K562 (cell line): Measurements from ENCODE around the gene ZNF90. TPM values are rescaled to one million over a fixed set of nuclear protein-coding genes. Genes with fewer than 3 reads are reported as not detected.

Experiments
- ATAC-seq: fragments of 200-7000 bp; cut with Tn5 transposase; 3 replicates; pipeline ENCODE4 v1.9.1; 2020; ENCODE audit warnings: moderate library complexity
- BruUV-seq: library from RNA; stranded (reverse); fragments of 400-500 nt; replicated peaks from 2 replicates; lab custom pipeline; 2021; lab: Mats Ljungman, UMichigan
- CTCF ChIA-PET: fragments of 300-600 bp; formaldehyde crosslinking; extraction: SDS; loops from one replicate; lab custom pipeline; 2021; ENCODE audit warnings: low intra/inter-chr PET ratio; lab: Yijun Ruan, JAX
- POLR2A ChIA-PET: fragments of 300-600, 350-650 bp; sonication (Branson Sonifier 250); formaldehyde crosslinking; extraction: SDS; loops from one replicate; lab custom pipeline; 2021; ENCODE audit warnings: antibody characterized with exemption, inconsistent platforms; lab: Yijun Ruan, JAX
- DNase-seq, 4 experiments: peaks; one replicate each; pipeline versions ENCODE4 v3.0.0 to v3.0.0-alpha.2; 2011 to 2018; ENCODE audit warnings: low spot score in 3 of 4, mixed read lengths in 3 of 4; ENCODE audit errors: extremely low read depth in 1 of 4
- FAIRE-seq: peaks from 2 replicates; lab custom pipeline; 2011; peaks lifted over from hg19 to GRCh38; lab: Jason Lieb, UNC
- H2AFZ ChIP-seq: 2 replicates; pipeline ENCODE4 v1.6.0; 2011; ENCODE audit warnings: low read depth, low read length, control low read depth, inconsistent platforms
- H3K27ac ChIP-seq: fragments of 200-600 bp; 3 replicates; pipeline ENCODE4 v1.8.0; 2011; ENCODE audit warnings: low read depth, mild to moderate bottlenecking, control low read depth, inconsistent platforms, low read length, moderate library complexity, mixed read lengths; ENCODE audit errors: extremely low read depth
- H3K27me3 ChIP-seq, 2 experiments: fragments of 300-600 bp in 1 of 2; 2 replicates in 1 of 2; 3 replicates in 1 of 2; pipeline versions ENCODE4 v1.6.0 to v1.8.0; 2011; ENCODE audit warnings: inconsistent platforms in 2 of 2, low read length in 2 of 2, mild to moderate bottlenecking in 1 of 2, mixed read lengths in 1 of 2, moderate library complexity in 1 of 2; ENCODE audit not compliant: control insufficient read depth in 2 of 2, insufficient read depth in 2 of 2
- H3K36me3 ChIP-seq: fragments of 300-600 bp; 3 replicates; pipeline ENCODE4 v1.8.0; 2011; ENCODE audit warnings: mild to moderate bottlenecking, low read length, inconsistent platforms; ENCODE audit not compliant: control insufficient read depth, insufficient read depth
- H3K4me1 ChIP-seq, 2 experiments: fragments of 200-600 bp in 1 of 2; replicated peaks in 1 of 2; 2 replicates in 1 of 2; 3 replicates in 1 of 2; pipeline versions ENCODE4 v1.5.1 to v1.8.0; 2011; ENCODE audit warnings: inconsistent platforms in 2 of 2, low read length in 2 of 2, mild to moderate bottlenecking in 1 of 2, mixed read lengths in 1 of 2, moderate library complexity in 1 of 2; ENCODE audit not compliant: control insufficient read depth in 2 of 2, insufficient read depth in 2 of 2
- H3K4me2 ChIP-seq: 2 replicates; pipeline ENCODE4 v1.6.1; 2011; ENCODE audit warnings: low read length, control low read depth, inconsistent platforms, mixed read lengths; ENCODE audit not compliant: insufficient read depth
- H3K4me3 ChIP-seq: fragments of 200-600 bp; sonication (generic), shearing (Covaris generic); 2 replicates; pipeline ENCODE4 v1.5.1; 2016; ENCODE audit warnings: control low read depth, inconsistent platforms
- H3K79me2 ChIP-seq: fragments of 200-600 bp; 3 replicates; pipeline ENCODE4 v1.8.0; 2011; ENCODE audit warnings: low read length, inconsistent platforms; ENCODE audit not compliant: control insufficient read depth, insufficient read depth
- H3K9ac ChIP-seq, 2 experiments: 2 replicates each; pipeline versions ENCODE4 v1.6.0 to v1.6.1; 2011; ENCODE audit warnings: low read depth in 2 of 2, low read length in 2 of 2, control low read depth in 1 of 2, inconsistent platforms in 1 of 2, mild to moderate bottlenecking in 1 of 2, mixed read lengths in 1 of 2; ENCODE audit not compliant: insufficient read depth in 1 of 2
- H3K9me1 ChIP-seq: one replicate; pipeline ENCODE4 v1.6.0; 2011; ENCODE audit warnings: inconsistent platforms, mild to moderate bottlenecking, low read length, moderate library complexity; ENCODE audit not compliant: control insufficient read depth, insufficient read depth
- H3K9me3 ChIP-seq: replicated peaks from 2 replicates; pipeline ENCODE4 v1.5.1; 2011; ENCODE audit warnings: low read depth, low read length, inconsistent platforms; ENCODE audit not compliant: control insufficient read depth, insufficient read depth
- H4K20me1 ChIP-seq: replicated peaks from 2 replicates; pipeline ENCODE4 v1.6.1; 2011; ENCODE audit warnings: low read length, inconsistent platforms, mixed read lengths; ENCODE audit not compliant: control insufficient read depth, insufficient read depth
- ATF1 ChIP-seq, 2 experiments: fragments of 450-650 bp in 1 of 2; IDR thresholded peaks; 2 replicates each; pipeline ENCODE4 v1.6.1; 2016; ENCODE audit warnings: missing compliant biosample characterization in 1 of 2, missing genetic modification characterization in 1 of 2
- ATF4 ChIP-seq: fragments of 450-650 bp; formaldehyde crosslinking; IDR thresholded peaks from 2 replicates; pipeline ENCODE4 v1.4.0; 2022; ENCODE audit warnings: mild to moderate bottlenecking, moderate library complexity
- CREM ChIP-seq: IDR thresholded peaks from 2 replicates; pipeline ENCODE4 v1.6.1; 2014; ENCODE audit warnings: antibody characterized with exemption, low read depth
- CXXC5 ChIP-seq: fragments of 250-450 bp; sonication (Bioruptor Pico); IDR thresholded peaks from 2 replicates; pipeline ENCODE4 v1.8.0; 2022; ENCODE audit warnings: inconsistent platforms, mild to moderate bottlenecking, moderate library complexity
- GABPA ChIP-seq: fragments of 200-800 bp; sonication (Bioruptor generic); conservative IDR thresholded peaks from 2 replicates; pipeline ENCODE4 v1.6.1; 2016; ENCODE audit warnings: low read depth, missing genetic modification characterization, missing compliant biosample characterization
- GMEB1 ChIP-seq: fragments of 250-450 bp; sonication (Bioruptor Pico); IDR thresholded peaks from 2 replicates; pipeline ENCODE4 v1.4.0; 2020; ENCODE audit warnings: mild to moderate bottlenecking
- MAZ ChIP-seq, 2 experiments: fragments of 450-650 bp in 1 of 2; sonication (generic) in 1 of 2; formaldehyde crosslinking; IDR thresholded peaks in 1 of 2; conservative IDR thresholded peaks in 1 of 2; 2 replicates each; pipeline versions ENCODE4 v1.4.0 to v1.5.0; 2020; ENCODE audit warnings: mild to moderate bottlenecking in 1 of 2, missing genetic modification reagents in 1 of 2
- NCOA6 ChIP-seq: fragments of 450-650 bp; IDR thresholded peaks from 2 replicates; pipeline ENCODE4 v1.6.1; 2017; ENCODE audit warnings: mild to moderate bottlenecking
- NR2C2 ChIP-seq, 2 experiments: fragments of 200-800 bp in 1 of 2; sonication (Bioruptor generic) in 1 of 2; sonication (generic) in 1 of 2; formaldehyde crosslinking in 1 of 2; IDR thresholded peaks; 2 replicates each; pipeline versions ENCODE4 v1.6.1 to v1.8.0; 2016 to 2022; ENCODE audit warnings: mild to moderate bottlenecking in 1 of 2, missing compliant biosample characterization in 1 of 2, missing genetic modification characterization in 1 of 2, missing genetic modification reagents in 1 of 2
- NRF1 ChIP-seq, 2 experiments: fragments of 450-650 bp; IDR thresholded peaks in 1 of 2; conservative IDR thresholded peaks in 1 of 2; 2 replicates each; pipeline ENCODE4 v1.6.1; 2014; ENCODE audit warnings: mild to moderate bottlenecking in 2 of 2
- VEZF1 ChIP-seq: fragments of 200-800 bp; sonication (Bioruptor generic); IDR thresholded peaks from 2 replicates; pipeline ENCODE4 v1.6.1; 2017; ENCODE audit warnings: missing genetic modification characterization, missing compliant biosample characterization
- WGBS: fragments of 100-300 bp; shearing (Covaris generic); methylation state at CpG from one replicate; pipeline ENCODE4 v1.1.6; 2016; ENCODE audit warnings: low coverage, mixed read lengths; ENCODE audit not compliant: insufficient coverage; ENCODE audit errors: missing lambda C conversion rate; 5-methylcytosine and 5-hydroxymethylcytosine counted together
- in situ Hi-C: fragments of 300-500 bp; cut with MboI; formaldehyde crosslinking; loops from 4 replicates; pipeline ENCODE4 v1.15.0; 2018; ENCODE audit warnings: inconsistent platforms, mixed read lengths
- intact Hi-C: fragments of 100-400 bp; cut with micrococcal nuclease; formaldehyde crosslinking; loops from 2 replicates; pipeline ENCODE4 v1.14.2; 2022
- polyA plus RNA-seq, 8 experiments: library from polyadenylated mRNA; depleted of rRNA in 4 of 8; stranded (reverse) in 5 of 8; unstranded in 3 of 8; fragments of >200 nt; fragmentation: Nextera tagmentation in 2 of 8; fragmentation: Illumina TruSeq in 1 of 8; extraction: Ambion mirVana in 2 of 8; extraction: Trizol in 1 of 8; gene quantifications; 2 replicates each; pipeline versions ENCODE4 v1.2.1 to v1.2.3, GENCODE V29; 2011 to 2014; ENCODE audit warnings: inconsistent platforms in 1 of 8, missing spikeins in 1 of 8
- total RNA-seq, 7 experiments: library from RNA; depleted of rRNA in 6 of 7; stranded (reverse); fragments of >200 nt in 6 of 7; fragmentation: Illumina TruSeq in 2 of 7; extraction: Trizol in 2 of 7; gene quantifications; 2 replicates each; pipeline versions ENCODE4 v1.2.1 to v1.2.3, GENCODE V29; 2011 to 2021; ENCODE audit warnings: low replicate concordance in 1 of 7

ZNF90 gene
- total and polyA plus RNA-seq, 9 of the 15 experiments (the other 6 are each of a cell fraction or from before 2014, with no cell fraction given) = 0.20 to 0.89 (median 0.67) TPM; not detected in 1

- in situ Hi-C loops (no loop called here), intact Hi-C loops (no loop called here)
- no TSS peak for BruUV-seq
- no peak overlapping the region; the same call in 1 of the 2 replicates for H3K4me3 ChIP-seq
- ATAC-seq (peak; percentile 49; the same call in 2 of the 3 replicates), FAIRE-seq (no peak), DNase-seq (peak in 1 of 4 experiments; percentile 2)
- no peaks in the 10 kb centered on the region for H3K9me1 ChIP-seq
- 0 out of 2 replicates have a peak overlapping the region, but pooled peaks have one; percentile 16 for H2AFZ ChIP-seq
- no peaks in the 10 kb centered on the region for H3K27me3 ChIP-seq
- ChIA-PET POLR2A (interaction anchor here (0.6 to 0.7 kb wide), 2 partner anchors 27 to 274 kb away, joined by 3 read pairs; no protein-coding TSS in a partner anchor), CTCF (no interaction called here)
- no peaks in the 10 kb centered on the region for H3K9me3 ChIP-seq
- no peak overlapping the region for H3K9ac ChIP-seq
- no peaks in the 10 kb centered on the region for H3K4me1 ChIP-seq
- H4K20me1 ChIP-seq = no peaks in the 10 kb centered on the region
- 2% methylated on average over 42 of the region's 43 CpGs for WGBS
- H3K4me2 ChIP-seq = no peak overlapping the region
- H3K79me2 ChIP-seq = no peaks in the 10 kb centered on the region
- H3K36me3 ChIP-seq = no peaks in the 10 kb centered on the region
- H3K27ac ChIP-seq = no peak overlapping the region
- TF ChIP-seq CXXC5 = peak; percentile 58; the same call in 1 of the 2 replicates
- no peak for TF ChIP-seq ATF1 (CRISPR knock-in tag; IDR thresholded peaks at IDR 0.05)
- peak; percentile 43; the same call in 1 of the 2 replicates for TF ChIP-seq ATF1 (tag; IDR thresholded peaks at IDR 0.05)
- TF ChIP-seq MAZ (CRISPR knock-in tag; conservative IDR thresholded peaks at IDR 0.05 in 1 of 2, IDR thresholded peaks at IDR 0.05 in 1 of 2) = peak; percentile 33 to 63; a peak in 1 of 4 replicates
- TF ChIP-seq VEZF1 (CRISPR knock-in tag) = peak; percentile 45; the same call in 1 of the 2 replicates
- 0 out of 2 replicates have a peak, but pooled peaks have one; percentile 4 for TF ChIP-seq CREM
- no peak for TF ChIP-seq NCOA6
- TF ChIP-seq GABPA (tag) = peak; percentile 73
- no peak for TF ChIP-seq NR2C2 (CRISPR knock-in tag; IDR thresholded peaks at IDR 0.05)
- TF ChIP-seq NR2C2 (tag; IDR thresholded peaks at IDR 0.05) = peak; percentile 43; the same call in 1 of the 2 replicates
- peak; percentile 66; the same call in 1 of the 2 replicates for TF ChIP-seq ATF4
- peak; percentile 44 to 50; a peak in 2 of 4 replicates for TF ChIP-seq NRF1 (conservative IDR thresholded peaks at IDR 0.05 in 1 of 2, IDR thresholded peaks at IDR 0.05 in 1 of 2)
- peak; percentile 73 for TF ChIP-seq GMEB1 (CRISPR knock-in tag)
These were observed 25.7 kb upstream of the ZNF90 start for GRCh38 chr19:20051841-20052768.
